ENCODE measurements around the gene TPPP2. TPM values are rescaled to one million over a fixed set of nuclear protein-coding genes. Genes with fewer than 3 reads are reported as not detected.

Gene TPPP2
- total and polyA plus RNA-seq, 12 donors: 0.22 to 1.1 (median 0.62) TPM; not detected in 6

GRCh38 chr14:21054123-21054767, 24.2 kb downstream of the TPPP2 start:
- intact Hi-C loops (cut with DNase I): no loop called here

DNA sequence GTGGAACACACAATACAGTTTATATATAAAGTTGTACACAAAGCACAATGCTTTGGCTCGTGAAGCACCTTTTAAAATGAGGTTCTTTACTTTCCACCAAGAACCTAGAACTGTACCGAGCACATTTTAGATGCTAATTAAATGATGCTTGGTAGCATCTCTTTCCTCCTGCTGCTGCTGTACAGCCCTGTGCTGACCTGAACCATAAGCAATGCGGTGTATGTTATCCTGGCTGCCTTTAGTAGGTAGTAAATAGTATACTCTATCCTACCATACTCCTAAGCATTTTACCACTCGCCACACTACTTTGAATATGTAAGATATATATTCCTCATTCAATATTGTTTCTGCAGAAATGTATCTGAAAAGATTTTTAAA, 24.7 kb downstream of the TPPP2 start:
- H3K4me3 ChIP-seq: no peak overlapping the region
- no peaks in the 10 kb centered on the region for H3K27me3 ChIP-seq
- TF ChIP-seq POLR2A (IDR thresholded peaks at IDR 0.05) (no peak), CTCF (IDR thresholded peaks at IDR 0.05) (no peak)
- 75 to 94% (median 86%) methylated on average over 4 of the region's 4 CpGs for WGBS, 4 donors
- no peak overlapping the region for H3K27ac ChIP-seq
- peaks cover 0 to 8% of the 10 kb centered on the region in 2 donors for H3K4me1 ChIP-seq (replicated peaks in 1 of 2)
- H3K36me3 ChIP-seq (replicated peaks in 1 of 2): no peaks in the 10 kb centered on the region
- intact Hi-C loops (cut with DNase I): no loop called here
- no peak for DNase-seq
- no peaks in the 10 kb centered on the region for H3K9me3 ChIP-seq (replicated peaks in 1 of 3)

More at GRCh38 chr14:21054123-21054767, 24.2 kb downstream of the TPPP2 start:
- H3K4me1 ChIP-seq (replicated peaks in 1 of 2): peaks cover 3 to 13% of the 10 kb centered on the region in 2 donors
- WGBS, 4 donors: 61 to 72% (median 63%) methylated on average over 3 of the region's 3 CpGs
- H3K36me3 ChIP-seq (replicated peaks in 1 of 2): no peaks in the 10 kb centered on the region
- H3K4me3 ChIP-seq: no peak overlapping the region
- TF ChIP-seq CTCF (IDR thresholded peaks at IDR 0.05) (no peak), POLR2A (IDR thresholded peaks at IDR 0.05) (no peak)
- no peaks in the 10 kb centered on the region for H3K27me3 ChIP-seq
- H3K9me3 ChIP-seq (replicated peaks in 1 of 3): no peaks in the 10 kb centered on the region
- H3K27ac ChIP-seq: no peak overlapping the region
- DNase-seq: no peak

DNA sequence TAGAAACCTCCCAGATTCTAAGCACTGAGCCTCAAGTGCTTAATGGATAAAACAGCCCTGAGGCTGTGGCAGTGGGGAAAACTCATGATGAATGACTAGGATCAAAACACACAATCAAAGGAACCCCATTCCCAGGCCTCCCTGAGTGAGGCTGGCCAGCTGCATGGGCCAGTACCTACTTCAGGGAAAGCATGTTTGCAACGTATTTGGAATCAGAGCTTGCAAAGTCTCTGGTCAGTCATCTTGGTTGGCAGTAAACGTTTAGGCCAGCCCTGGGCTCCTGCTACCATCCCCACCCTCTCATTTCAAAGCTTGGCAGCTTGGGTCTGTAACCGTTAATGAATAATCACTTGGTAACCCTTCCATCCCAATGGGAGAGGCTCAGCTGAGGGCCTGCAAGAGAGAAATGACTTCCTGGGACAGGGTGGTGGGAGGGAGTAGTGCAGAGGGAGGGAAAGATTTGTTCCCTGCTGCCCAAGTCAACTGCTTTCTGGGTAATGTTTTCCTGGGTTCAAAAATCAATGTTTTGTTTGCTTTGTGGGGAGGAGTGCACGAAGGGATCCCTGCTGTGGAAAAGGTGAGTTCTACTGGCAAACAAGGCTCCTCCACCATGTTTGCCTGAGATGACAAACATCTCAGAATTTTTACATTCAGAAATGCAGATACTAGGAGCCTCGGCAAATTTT, 25.6 kb downstream of the TPPP2 start:
- H3K36me3 ChIP-seq (replicated peaks in 1 of 2): no peaks in the 10 kb centered on the region
- H3K4me1 ChIP-seq (replicated peaks in 1 of 2): peaks cover 0 to 6% of the 10 kb centered on the region in 2 donors
- no peak overlapping the region for H3K4me3 ChIP-seq
- no peak overlapping the region for H3K27ac ChIP-seq
- WGBS, 4 donors: 76 to 84% (median 80%) methylated on average over 5 of the region's 5 CpGs
- TF ChIP-seq CTCF (IDR thresholded peaks at IDR 0.05) (no peak), POLR2A (IDR thresholded peaks at IDR 0.05) (no peak)
- no peaks in the 10 kb centered on the region for H3K27me3 ChIP-seq
- no peaks in the 10 kb centered on the region for H3K9me3 ChIP-seq (replicated peaks in 1 of 3)
- DNase-seq: no peak
- intact Hi-C loops (cut with DNase I): no loop called here

GRCh38 chr14:21056520-21057163, 26.6 kb downstream of the TPPP2 start:
- TF ChIP-seq POLR2A (IDR thresholded peaks at IDR 0.05): no peak
- TF ChIP-seq CTCF (IDR thresholded peaks at IDR 0.05): no peak
- Histone ChIP-seq H3K4me1 (replicated peaks in 1 of 2) (peaks cover 0 to 6% of the 10 kb centered on the region in 2 donors), H3K4me3 (no peak overlapping the region), H3K27me3 (no peaks in the 10 kb centered on the region), H3K27ac (no peak overlapping the region), H3K36me3 (replicated peaks in 1 of 2) (no peaks in the 10 kb centered on the region), H3K9me3 (replicated peaks in 1 of 3) (no peaks in the 10 kb centered on the region)
- 74 to 84% (median 77%) methylated on average over 10 of the region's 10 CpGs for WGBS, 4 donors
- no peak for DNase-seq
- intact Hi-C loops (cut with DNase I): no loop called here

Data from adrenal gland (tissue), 12 donors.